ENCODE measurements around the gene MAP4K4. TPM values are rescaled to one million over a fixed set of nuclear protein-coding genes. Genes with fewer than 3 reads are reported as not detected.

The MAP4K4 gene
- total and polyA plus RNA-seq, 2 of the 13 experiments (the other 11 are each of a cell fraction or from before 2014, with no cell fraction given), result 105 to 264 TPM

GRCh38 chr2:101879466-101879865, 182.0 kb downstream of the MAP4K4 start:
- TF ChIP-seq RBM22 (optimal IDR thresholded peaks at IDR 0.05; ENCODE audit: low read length), result peak; percentile 35
- TF ChIP-seq RBM39 (IDR thresholded peaks at IDR 0.05; ENCODE audit: low read depth, low read length, poor library complexity, severe bottlenecking), result no peak
- TF ChIP-seq, protein P1, sequence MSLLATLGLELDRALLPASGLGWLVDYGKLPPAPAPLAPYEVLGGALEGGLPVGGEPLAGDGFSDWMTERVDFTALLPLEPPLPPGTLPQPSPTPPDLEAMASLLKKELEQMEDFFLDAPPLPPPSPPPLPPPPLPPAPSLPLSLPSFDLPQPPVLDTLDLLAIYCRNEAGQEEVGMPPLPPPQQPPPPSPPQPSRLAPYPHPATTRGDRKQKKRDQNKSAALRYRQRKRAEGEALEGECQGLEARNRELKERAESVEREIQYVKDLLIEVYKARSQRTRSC (CRISPR knock-in tag; IDR thresholded peaks at IDR 0.05; ENCODE audit: low read depth), result no peak
- TF ChIP-seq HNRNPL (IDR thresholded peaks at IDR 0.05; ENCODE audit: low read depth, low read length), result no peak
- TF ChIP-seq SAP130 (CRISPR knock-in tag; IDR thresholded peaks at IDR 0.05; ENCODE audit: low read depth), result no peak
- TF ChIP-seq ZNF276 (CRISPR knock-in tag; IDR thresholded peaks at IDR 0.05; ENCODE audit: low read depth), result no peak
- TF ChIP-seq ZNF101 (CRISPR knock-in tag; IDR thresholded peaks at IDR 0.05; ENCODE audit: borderline replicate concordance, low read depth), result no peak
- ChIA-PET CTCF (ENCODE audit: low intra/inter-chr PET ratio, low total read pairs) (no interaction called here), POLR2A (no interaction called here)
- H3K9me3 ChIP-seq (ENCODE audit: low read length), result no peaks in the 10 kb centered on the region
- no peak for ATAC-seq
- H3K27ac ChIP-seq (ENCODE audit: extremely low read length, insufficient read depth, low read length), result no peak overlapping the region
- no peak for DNase-seq (ENCODE audit: low spot score)
- H3K4me1 ChIP-seq (ENCODE audit: insufficient read depth, low read length), result no peaks in the 10 kb centered on the region
- no peak overlapping the region for H3K4me3 ChIP-seq (replicated peaks in 1 of 3; ENCODE audit: insufficient read depth in 1 of 3, low read depth in 2 of 3, low read length in 3 of 3)
- no peak for FAIRE-seq
- H3K79me2 ChIP-seq (ENCODE audit: insufficient read depth, low read length), result no peaks in the 10 kb centered on the region
- no TSS peak for BruUV-seq (replicated peaks)
- no peak overlapping the region for H3K4me2 ChIP-seq (ENCODE audit: low read depth, low read length)
- no peak overlapping the region for H3K9ac ChIP-seq (ENCODE audit: insufficient read depth, low read depth, low read length)
- H2AFZ ChIP-seq (ENCODE audit: low read length), result no peak overlapping the region
- H3K27me3 ChIP-seq (ENCODE audit: control insufficient read depth in 1 of 2, insufficient read depth in 2 of 2, low read length in 2 of 2), result no peaks in the 10 kb centered on the region
- in situ Hi-C loops (cut with HindIII; ENCODE audit: extremely low pct_ligation_motif_present, low pct_unique_long_range_greater_than_20kb), result no loop called here
- peaks cover 28 to 88% of the 10 kb centered on the region in 2 experiments for H3K36me3 ChIP-seq (replicated peaks in 1 of 2; ENCODE audit: control insufficient read depth in 1 of 2, insufficient read depth in 2 of 2, low read length in 2 of 2)
- peaks cover 6% of the 10 kb centered on the region for H4K20me1 ChIP-seq (ENCODE audit: insufficient read depth, low read length)
- intact Hi-C loops (cut with micrococcal nuclease; ENCODE audit: unreplicated experiment), result no loop called here
